Measurements from ENCODE around the gene GABRB1.
"Not testable (repeated sequence)": the region's sequence is repeated elsewhere in the genome, so short reads cannot be mapped to it uniquely, and the experiment has no call there.

GABRB1 gene

DNA sequence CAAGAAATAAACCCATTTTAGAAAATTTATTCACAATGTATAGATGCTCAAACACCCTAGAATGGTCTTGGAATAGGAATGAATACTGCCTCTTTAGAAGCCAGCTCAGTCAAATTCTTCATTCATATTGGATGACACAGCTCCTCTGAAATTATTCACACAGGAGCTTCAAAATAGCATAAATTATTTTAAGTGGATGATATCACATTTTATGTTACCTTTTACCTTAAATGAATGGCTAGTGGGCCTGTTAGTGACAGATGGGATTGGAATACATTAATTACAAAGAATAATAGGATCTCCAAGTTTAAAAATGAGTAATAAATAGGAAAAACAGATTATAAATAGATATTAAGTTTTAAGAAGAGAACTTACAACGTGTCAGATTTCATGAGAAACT is 184.4 kb downstream of the GABRB1 start:
- DNase-seq, result no peak

DNA sequence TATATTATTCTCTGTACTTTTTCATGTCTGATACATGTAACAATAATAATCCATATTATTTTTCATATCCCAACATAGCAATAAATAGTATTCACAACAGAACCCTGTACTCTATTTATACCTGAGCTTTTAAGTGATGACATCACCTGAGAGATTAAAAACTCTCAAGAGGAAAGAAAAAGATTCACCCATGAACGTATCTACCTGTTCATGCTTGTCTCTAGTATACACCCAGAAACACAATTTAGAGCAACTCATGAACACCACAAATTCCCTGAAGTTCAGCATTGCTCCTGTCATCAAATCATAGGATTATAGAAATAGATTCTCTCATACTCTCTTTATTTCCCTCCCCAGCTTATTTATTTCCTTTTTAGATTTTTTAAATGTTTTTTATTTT is 185.9 kb downstream of the GABRB1 start:
- no peak for DNase-seq

DNA sequence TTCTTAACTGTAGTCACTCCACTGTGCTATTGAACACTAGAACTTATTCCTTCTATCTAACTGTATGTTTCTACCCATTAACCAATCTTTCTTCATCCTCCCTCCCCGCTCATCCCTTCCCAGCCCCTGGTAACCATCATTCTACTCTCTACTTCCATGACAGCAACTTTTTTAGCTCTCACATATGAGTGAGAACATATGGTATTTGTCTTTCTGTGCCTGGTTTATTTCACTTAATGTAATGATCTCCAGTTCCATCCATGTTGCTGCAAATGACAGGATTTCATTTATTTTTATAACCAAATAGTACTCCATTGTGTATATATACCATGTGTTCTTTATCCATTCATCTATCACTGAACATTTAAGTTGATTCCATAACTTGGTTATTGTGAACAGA is 186.5 kb downstream of the GABRB1 start:
- no peak for DNase-seq

DNA sequence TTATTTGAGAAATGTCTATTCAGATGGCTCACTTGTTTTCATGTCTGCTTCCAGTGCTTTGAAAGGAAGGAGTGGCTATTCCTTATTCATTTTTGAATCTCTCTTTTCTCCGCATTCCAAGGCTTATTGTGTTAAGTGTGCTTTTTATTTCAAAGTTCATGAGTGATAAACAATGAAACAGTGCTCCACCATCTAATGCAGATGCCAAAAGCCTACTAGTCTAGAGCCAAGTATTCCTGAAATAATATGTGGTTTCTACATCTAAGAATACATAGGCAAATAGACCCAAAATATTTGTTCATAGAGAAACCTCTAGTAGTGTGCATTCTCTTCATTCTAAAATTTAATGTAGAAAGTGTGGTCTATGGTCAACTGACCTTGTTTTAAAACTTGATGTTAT is 187.3 kb downstream of the GABRB1 start:
- no peak for DNase-seq

DNA sequence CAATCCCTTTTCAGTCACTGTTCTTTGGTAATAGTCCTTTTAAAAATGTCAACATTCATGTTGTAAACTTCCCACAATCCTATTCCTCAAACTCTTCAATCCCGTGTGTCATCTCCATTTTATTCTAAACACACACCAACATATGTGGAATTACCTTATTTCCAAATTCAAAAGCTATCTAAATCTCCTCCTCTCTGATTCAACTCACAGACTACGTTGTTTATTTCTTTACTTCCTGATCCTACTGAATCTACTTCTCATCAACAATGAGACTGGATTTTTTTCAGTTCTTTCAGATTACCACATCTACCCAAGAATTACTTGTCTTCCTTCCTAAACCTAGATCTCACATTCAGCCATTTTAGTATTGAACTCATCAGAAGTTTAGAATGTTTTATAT is 188.2 kb downstream of the GABRB1 start:
- no peak for DNase-seq

DNA sequence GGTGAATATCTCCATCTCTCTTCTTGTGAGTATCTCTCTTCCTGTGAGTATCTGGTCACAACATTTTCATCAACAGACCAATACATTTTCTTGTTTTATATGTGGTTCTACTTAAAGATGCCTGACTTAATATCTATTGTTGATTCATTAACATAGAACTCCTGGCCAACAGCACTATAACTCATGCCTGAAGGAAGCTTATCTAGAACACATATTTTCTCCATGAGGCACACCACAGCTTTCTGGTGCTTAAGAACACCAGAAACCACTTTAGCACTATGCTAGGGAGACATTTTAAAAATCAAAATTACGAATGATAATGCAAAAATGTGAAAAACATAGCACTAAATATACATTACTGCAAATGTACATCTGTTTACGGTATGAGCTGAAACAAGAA is 190.4 kb downstream of the GABRB1 start:
- no peak for DNase-seq

DNA sequence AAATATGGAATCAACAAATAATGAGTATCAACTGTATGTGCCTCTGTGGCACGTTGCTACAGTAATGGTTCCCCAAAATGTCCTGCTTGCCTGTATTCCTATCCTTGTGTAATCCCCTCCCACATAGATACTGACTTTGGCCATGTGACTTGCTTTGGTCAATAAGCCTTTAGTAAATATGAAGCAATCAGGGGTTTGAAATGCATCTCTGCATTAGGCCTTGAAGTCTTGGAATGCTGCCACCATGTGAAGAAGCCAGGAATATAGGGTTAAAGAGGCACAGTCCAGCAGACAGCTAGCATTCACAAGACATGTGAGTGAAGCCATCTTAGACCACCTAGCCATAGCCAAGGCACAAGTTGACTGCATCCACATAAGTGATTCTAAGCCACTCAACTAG is 190.9 kb downstream of the GABRB1 start:
- DNase-seq, result no peak

DNA sequence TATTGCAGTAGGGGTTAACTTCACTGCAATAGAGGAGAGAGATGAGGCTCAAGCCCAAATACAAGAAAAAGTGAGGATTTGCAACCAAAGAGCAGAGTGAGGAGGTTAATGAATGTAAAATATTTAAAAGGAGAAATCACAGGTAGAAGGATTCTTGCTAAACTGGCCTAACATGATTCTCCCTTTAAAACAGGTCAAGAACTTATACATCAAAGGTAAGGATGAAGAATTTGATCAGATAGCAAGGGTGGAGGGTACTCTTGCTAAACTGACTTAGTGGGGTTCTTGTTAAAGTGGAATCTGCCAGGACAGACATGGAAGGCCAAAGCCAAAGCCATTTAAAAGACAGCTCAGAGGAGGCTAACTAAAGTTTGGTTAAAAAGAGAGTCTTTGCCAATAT is 193.0 kb downstream of the GABRB1 start:
- DNase-seq, result no peak

DNA sequence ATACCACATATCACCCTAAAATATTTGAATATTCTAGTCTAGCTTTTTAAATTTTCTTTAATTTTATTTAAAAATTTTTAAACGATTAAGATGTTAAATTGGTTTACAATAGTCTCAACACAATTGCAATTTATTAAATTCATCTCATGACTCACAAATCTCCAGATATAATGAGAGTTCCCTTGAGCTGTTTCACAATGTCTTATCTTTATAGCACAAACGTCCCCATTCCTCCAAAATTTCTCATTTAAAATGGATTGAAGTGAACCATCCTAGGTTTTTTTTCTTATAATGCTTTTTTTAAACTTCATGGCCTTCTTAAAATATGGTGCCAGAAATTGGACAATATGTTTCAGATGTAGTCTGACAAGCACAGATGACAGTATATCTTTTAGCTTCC is 204.4 kb downstream of the GABRB1 start:
- no peak for DNase-seq

DNA sequence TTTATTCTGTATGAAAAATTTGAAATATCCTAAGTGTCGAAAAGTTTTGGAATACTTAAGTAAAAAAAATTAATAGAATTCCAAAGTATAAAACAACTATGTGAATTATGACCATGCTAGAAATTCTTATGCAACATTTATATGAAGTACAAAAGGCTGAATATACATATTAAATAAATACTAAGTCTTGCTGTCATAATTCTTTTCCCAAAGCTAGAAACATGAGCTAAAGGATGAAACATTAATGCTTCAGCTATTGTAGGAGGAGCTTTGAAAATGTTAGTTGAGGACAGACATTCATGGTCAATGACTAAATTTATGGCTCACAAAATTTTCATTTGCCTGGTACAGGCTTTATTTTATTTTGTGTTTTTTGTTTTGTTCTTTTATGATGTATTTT is 207.3 kb downstream of the GABRB1 start:
- no peak for DNase-seq

DNA sequence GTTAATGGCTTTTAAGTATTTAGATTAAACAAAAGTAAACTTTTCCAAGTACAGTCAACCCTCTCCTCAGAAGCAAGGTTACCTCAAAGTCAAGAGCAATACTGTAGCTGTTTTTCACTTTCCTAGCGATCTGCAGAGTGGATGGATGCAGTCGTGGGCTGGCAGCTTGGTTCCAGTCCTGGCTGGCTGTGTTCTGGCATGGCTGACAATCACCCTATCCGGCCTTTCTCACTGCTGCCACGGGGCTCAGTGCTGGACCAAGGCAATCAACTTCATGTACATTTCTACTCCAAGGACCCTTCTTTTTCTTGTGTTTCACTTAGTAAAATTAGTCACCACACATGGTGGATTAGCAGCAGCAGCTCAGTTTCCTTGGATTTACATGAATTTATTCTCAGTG is 208.3 kb downstream of the GABRB1 start:
- no peak for DNase-seq

DNA sequence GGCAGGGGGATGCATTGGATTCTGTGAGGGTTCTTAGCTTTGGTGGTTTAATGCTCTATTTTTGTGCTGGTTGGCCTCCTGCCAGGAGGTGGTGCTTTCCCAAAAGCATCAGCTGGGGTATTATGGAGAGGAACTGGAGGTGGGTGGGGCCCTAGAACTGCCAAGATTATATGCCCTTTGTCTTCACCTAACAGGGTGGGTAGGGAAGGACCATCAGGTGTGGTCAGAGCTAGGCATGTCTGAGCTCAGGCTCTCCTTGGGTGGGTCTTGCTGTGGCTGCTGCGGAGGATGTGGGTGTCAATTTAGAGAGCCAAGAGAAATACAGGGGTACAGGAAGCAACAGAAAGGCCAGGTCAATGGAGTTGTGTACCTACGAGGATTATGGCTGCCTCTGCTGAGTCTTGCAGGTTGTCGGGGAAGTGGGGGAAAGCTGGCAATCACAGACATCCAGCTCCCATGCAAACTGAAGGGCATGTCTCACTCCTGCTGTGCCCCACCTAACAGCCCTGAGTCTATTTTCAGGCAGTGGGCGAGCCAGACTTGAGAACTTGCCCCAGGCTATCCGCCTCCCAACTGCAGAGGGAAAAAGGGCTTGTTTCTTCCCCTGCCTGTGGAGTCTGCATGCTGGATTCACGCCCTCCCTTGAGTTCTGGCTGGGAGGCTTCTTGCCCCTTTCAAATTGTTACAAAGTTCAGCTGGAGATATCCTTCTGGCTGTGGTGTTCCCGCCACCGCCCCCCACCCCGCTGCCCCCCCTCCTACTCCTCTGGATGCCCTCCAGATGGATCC is 220.2 kb downstream of the GABRB1 start:
- no peak for DNase-seq

DNA sequence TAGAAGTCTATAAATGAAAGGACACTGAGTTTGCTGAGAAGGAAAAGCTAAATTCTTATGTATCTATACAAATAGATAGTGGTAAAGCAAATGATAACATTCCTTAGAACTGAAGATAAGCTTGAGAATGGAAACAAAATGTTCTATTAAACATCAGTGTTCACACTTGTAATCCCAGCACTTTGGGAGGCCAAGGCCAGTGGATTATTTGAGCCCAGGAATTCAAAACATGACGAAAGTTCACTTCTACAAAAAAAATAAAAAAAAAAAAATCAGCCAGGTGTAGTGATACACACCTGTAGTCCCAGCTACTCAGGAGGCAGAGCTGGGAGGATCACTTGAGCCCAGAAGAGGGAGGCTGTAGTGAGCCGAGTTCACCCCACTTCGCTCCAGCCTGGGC is 232.4 kb downstream of the GABRB1 start:
- DNase-seq, result no peak

DNA sequence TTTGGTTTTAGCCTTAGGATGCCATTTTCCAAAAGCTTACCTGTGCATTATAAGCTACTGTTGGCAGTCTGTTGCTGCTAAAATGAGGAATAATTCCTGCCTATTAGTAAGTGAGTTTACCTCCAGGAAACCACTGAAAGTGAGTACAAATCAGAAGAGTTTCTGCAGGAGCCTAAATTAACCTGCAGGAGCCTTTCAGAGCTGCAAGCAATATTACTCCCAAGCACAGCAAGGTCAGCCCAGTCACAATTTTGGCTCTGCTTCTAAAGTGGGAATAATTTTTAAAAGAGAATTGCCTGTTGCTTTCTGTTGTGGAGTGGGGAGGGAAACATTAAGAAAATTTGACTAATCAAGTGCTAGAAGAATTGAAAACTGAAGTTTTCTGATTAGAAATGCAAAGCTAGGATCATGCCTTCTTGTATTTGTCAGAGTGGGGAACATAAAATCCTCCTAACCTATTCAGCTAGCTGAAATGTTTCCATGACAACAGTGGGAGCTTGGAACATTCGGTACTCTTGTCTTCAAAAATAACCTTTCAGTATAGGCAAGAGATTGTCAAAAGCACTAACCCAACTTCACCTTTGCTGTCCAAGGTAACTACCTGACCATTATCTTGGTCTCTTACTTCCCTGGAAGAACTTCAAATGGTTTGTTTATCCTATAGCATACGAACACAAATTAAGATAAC is 239.0 kb downstream of the GABRB1 start:
- DNase-seq, result no peak

DNA sequence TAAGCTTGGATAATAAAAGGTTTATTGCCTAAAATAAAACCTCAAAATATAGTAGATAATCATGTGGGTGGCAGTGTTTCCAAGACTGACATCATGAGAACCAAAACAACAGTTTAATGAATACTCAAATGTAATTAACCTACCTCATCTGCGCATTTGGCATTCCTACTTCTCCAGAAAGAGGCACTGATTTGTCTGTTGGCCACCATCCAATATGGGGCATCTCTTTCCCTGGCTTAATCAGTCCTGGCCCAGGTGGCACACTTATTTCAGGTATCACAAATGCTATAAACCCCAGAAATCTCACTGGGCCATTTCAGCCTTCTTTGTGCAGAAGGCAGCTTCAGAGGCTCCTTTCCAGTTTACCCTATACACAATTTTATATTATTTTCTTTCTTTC is 239.9 kb downstream of the GABRB1 start:
- no peak for DNase-seq

DNA sequence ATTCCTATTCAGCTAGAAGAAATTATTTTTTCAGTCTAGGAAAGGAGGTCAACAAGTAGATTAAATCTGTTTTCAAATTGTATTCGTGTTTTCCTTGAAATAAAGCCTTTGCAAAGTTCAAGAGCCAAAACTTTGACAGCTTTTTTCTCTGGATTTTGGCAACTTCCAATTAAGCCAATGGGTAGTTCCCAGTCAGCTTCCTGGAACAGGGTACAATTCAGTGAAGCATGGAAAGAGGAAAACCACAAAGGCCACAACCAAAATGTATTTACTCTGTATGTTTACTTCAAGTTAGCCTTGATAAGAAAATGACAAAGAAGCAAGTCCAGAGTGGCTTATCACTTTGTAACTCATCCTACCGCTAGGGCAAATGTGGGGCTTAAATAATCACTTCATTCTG is 243.5 kb downstream of the GABRB1 start:
- DNase-seq, result no peak

DNA sequence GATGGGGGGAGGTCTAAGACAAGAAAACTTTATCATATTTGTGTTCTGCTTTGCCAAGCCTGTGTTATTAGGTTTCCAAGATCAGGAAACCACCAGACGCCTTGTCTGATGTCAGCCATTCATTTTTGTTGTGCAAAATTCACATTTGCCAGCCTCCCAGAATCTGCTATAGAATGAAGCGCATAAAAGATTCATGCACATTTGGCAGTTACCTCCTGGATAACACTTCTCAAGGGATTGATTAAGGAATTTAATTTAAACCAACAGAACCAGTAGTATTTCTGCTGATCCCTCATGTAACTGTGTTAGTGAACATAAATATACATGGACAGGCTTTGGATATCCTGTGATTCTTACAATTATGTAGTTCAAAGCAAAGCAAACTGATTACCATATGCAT is 244.2 kb downstream of the GABRB1 start:
- no peak for DNase-seq

DNA sequence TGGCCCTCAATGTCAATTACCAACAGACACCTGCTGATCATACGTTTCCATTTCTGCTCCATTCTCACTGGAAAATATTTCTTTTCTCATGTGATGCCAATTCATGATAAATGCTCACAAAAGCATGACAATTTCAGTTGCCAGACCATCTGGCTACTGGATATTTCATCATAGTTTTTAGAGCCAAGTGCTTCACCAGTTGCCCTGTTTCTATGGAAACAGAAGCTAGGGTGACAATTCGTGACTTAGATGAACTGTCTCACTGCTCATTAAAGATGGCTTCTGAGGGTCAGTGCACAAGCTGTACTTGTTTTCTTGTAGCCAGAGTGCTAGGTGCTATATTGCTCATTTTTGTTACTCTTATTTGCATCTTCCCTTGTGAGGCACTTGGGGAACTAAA is 247.3 kb downstream of the GABRB1 start:
- DNase-seq, result no peak

DNA sequence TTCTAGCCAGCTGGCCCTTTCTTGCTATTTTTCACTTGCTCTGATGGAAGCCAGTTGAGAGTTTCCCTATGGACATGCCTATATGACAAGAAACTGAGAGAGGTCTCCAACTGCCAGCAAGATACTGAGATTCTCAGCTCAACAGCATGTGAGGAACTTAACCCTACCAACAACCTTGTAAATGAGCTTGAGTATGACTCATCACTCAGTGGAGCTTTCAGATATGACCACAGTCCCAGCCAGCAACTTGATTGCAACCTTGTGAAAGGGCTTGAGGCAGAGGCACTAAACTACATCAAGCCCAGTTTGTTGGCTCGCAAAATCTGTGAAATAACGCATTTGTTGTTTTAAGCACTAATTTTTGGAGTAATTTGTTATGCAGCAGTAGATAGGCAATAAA is 256.4 kb downstream of the GABRB1 start:
- no peak for DNase-seq

DNA sequence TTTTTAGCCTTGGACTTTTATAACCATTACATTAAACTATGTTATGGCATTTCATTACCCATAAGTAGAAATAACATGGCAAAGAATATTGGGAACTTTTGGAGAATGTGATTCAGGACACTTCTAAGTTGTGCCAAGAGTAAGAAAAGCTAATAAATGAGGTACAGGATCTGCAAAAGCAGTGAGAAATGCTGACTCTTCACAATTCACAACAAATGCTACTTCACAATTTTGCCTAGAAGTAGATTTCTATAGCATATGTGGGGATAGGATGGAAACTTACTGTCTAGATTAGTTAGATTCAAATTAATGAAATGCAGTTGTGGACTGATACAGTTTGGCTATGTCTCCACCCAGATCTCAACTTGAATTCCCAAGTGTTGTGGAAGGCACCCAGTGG is 258.4 kb downstream of the GABRB1 start:
- DNase-seq, result no peak

DNA sequence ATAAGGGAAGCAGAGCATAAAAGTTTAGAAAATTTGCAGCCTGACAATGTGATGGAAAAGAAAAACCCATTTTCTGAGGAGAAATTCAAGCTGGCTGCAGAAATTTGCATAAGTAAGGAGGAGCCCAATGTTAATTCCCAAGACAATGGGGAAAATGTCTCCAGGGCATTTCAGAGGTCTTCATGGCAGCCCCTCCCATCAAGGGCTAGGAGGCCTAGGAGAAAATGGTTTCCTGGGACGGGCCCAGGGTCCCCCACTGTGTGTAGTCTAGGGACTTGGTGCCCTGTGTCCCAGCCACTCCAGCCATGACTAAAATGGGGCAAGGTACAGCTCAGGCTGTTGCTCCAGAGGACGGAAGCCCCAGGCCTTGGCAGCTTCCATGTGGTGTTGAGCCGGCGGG is 259.5 kb downstream of the GABRB1 start:
- not testable (repeated sequence) for DNase-seq

DNA sequence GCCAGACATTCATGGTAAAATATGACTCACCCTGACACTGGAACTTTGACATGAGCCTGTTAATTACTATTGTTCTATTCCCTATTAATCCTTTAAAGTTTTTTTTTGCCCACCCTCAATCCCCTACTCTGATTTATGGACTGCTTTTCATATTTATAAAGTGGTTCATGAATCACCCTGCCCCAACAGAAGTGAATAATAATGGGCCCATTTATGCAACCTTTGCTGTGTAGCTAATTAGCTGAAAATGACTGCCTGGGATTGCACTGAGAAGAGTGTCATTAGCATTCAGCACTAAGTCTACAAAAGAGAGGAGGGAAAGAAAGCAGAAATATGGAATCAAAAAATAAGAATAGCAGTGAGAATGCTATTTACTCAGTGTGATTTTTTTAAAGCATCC is 277.8 kb downstream of the GABRB1 start:
- DNase-seq, result no peak

DNA sequence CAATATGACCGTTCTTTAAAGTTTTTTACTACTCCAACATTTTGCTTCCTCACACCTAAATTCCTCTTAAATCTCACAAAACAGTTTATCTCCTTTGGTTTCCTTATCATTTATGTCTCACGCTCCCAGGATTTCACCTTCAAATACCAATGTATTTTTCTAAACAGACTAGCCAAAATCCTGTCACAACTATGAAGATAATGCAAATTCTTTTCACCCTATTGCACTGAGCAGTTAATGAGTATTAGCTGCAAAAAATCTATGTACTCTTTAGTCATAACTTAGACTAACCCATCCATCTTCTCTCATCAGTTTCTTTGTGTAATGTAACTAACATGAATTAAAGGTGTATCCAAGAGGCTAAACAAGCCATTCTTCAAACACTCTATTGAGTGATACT is 280.8 kb downstream of the GABRB1 start:
- DNase-seq, result no peak

DNA sequence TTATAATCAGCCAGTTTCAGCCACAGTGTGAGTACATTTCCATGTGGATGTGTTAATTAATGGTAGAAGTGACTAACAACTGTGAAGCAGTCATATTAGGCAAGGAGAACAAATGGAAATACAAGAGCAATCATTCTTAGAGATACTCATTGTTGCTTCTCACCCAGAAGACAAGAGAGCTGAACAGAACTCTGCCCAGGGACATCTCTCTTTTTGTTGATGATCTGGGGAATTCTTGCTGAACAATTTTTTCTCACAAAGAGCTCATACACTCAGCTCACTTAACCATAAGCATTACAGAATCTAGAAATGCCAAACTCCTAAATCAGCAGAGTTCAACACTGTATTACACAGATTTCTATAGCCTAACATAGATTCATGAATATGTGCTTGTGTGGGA is 282.0 kb downstream of the GABRB1 start:
- no peak for DNase-seq

DNA sequence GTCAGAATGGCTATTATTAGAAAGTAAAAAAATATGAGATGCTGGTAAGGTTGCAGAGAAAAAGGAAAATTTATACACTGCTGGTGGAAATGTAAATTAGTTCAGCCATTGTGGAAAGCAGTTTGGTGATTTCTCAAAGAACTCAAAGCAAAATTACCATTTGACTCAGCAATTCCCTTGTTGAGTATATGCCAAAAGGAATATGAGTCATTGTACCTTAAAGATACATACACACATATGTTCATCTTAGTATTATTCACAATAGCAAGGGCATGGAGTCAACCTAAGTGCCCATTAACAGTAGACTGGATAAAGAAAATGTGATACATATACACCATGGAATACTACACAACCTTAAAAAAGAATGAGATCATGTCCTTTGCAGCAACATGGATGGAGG is 284.0 kb downstream of the GABRB1 start:
- no peak for DNase-seq

All from activated naive CD4-positive, alpha-beta T cell treated with Interleukin-2 at 50 U/mL for 16 hours (primary cell).